Transverse colon (tissue), 4 donors: ENCODE data around the gene GALM. TPM values are rescaled to one million over a fixed set of nuclear protein-coding genes. Genes with fewer than 3 reads are reported as not detected.

Source experiments
- DNase-seq: peaks from one replicate; pipeline ENCODE4 v3.0.0-alpha.2; 2019
- H3K27ac ChIP-seq, 4 donors: fragments of 200-600 bp; sonication (generic); 2 replicates each; pipeline ENCODE4 v1.5.1; 2016 to 2018; ENCODE audit warnings: inconsistent platforms in 4 of 4
- H3K27me3 ChIP-seq: fragments of 200-600 bp; sonication (generic); 2 replicates; pipeline ENCODE4 v1.5.1; 2017; ENCODE audit warnings: inconsistent platforms
- H3K36me3 ChIP-seq, 4 donors: fragments of 200-600 bp; sonication (generic); 2 replicates each; pipeline ENCODE4 v1.5.1; 2017 to 2019; ENCODE audit warnings: inconsistent platforms in 4 of 4
- H3K4me1 ChIP-seq, 4 donors: fragments of 200-600 bp; sonication (generic); 2 replicates each; pipeline ENCODE4 v1.5.1; 2017 to 2020; ENCODE audit warnings: inconsistent platforms in 4 of 4
- H3K4me3 ChIP-seq, 4 donors: fragments of 200-600 bp; sonication (generic); 1 replicate in 1 of 4; 2 replicates in 3 of 4; pipeline versions ENCODE4 v1.5.1 to v1.6.1; 2017 to 2019; ENCODE audit warnings: inconsistent platforms in 4 of 4
- H3K9me3 ChIP-seq, 2 donors: fragments of 200-600 bp; sonication (generic); 2 replicates each; pipeline ENCODE4 v1.5.1; 2017 to 2019; ENCODE audit warnings: inconsistent platforms in 2 of 2
- EP300 ChIP-seq: sonication (generic); formaldehyde crosslinking; IDR thresholded peaks from one replicate; pipeline ENCODE4 v1.6.1; 2017; ENCODE audit warnings: antibody characterized with exemption, low read depth
- POLR2A ChIP-seq: fragments of 450-650 bp; IDR thresholded peaks from one replicate; pipeline ENCODE4 v1.6.1; 2016; ENCODE audit warnings: antibody characterized with exemption, mild to moderate bottlenecking, moderate library complexity
- POLR2AphosphoS5 ChIP-seq, 3 donors: sonication (generic); formaldehyde crosslinking; IDR thresholded peaks; one replicate each; pipeline ENCODE4 v1.6.1; 2016; ENCODE audit warnings: antibody characterized with exemption in 3 of 3
- WGBS, 2 donors: methylation state at CpG; one replicate each; pipeline ENCODE4 v1.1.5; 2018; ENCODE audit warnings: low coverage in 1 of 2; 5-methylcytosine and 5-hydroxymethylcytosine counted together
- in situ Hi-C, 4 donors: fragments of 200-750 bp; cut with MboI; loops; one replicate each; pipeline versions ENCODE4 v1.15.0 to v1.15.1; 2017; ENCODE audit warnings: low sequenced_read_pairs in 3 of 4, low pct_ligation_motif_present in 1 of 4, low pct_unique_long_range_greater_than_20kb in 1 of 4
- intact Hi-C: fragments of 100-400 bp; cut with DNase I; formaldehyde crosslinking; loops from one replicate; pipeline ENCODE4 v1.15.1; 2023; ENCODE audit warnings: low total_unique reads
- total RNA-seq, 4 donors: library from RNA; depleted of rRNA; stranded (reverse); fragments of >200 nt; gene quantifications; one replicate each; pipeline ENCODE4 v1.1.0, GENCODE V29; 2016
- TF ChIP-seq, protein P1 (sequence below), 5 experiments: fragments of 200-600 bp in 3 of 5; fragments of 450-650 bp in 2 of 5; sonication (generic) in 3 of 5; IDR thresholded peaks; 1 replicate in 2 of 5; 2 replicates in 3 of 5; pipeline ENCODE4 v1.5.1; 2016 to 2017; ENCODE audit warnings: antibody characterized with exemption in 5 of 5, inconsistent platforms in 3 of 5, mild to moderate bottlenecking in 2 of 5, moderate library complexity in 1 of 5

Gene GALM
- total RNA-seq, 4 donors from 2014 or later, result 35.5 to 80.6 (median 70.9) TPM

DNA sequence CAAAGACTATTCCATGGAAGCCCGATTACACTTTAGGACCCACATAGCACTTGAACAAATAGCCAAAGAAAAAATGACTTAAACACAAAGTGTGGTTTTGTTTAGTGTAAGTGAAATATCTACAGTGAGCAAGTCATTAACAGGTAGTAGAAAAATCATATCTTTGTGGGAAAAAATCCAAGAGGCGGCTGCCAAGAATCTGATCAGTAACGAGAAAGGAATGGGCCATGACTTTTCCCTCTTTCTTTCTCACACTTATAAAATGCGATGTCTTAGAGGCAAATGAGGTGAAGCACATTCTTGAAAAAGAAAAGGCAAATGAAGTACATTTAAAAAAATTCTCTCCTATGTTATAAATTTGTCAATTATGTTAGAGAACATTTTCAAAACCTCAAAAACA lies 99.2 kb downstream of the GALM start:
- Histone ChIP-seq H3K4me3 (no peak overlapping the region), H3K4me1 (no peaks in the 10 kb centered on the region), H3K36me3 (no peaks in the 10 kb centered on the region), H3K9me3 (no peaks in the 10 kb centered on the region), H3K27me3 (no peaks in the 10 kb centered on the region), H3K27ac (no peak overlapping the region)
- in situ Hi-C loops, result no loop called here
- TF ChIP-seq POLR2A (no peak), POLR2AphosphoS5 (IDR thresholded peaks at IDR 0.05) (no peak), EP300 (no peak)
- TF ChIP-seq, protein P1, sequence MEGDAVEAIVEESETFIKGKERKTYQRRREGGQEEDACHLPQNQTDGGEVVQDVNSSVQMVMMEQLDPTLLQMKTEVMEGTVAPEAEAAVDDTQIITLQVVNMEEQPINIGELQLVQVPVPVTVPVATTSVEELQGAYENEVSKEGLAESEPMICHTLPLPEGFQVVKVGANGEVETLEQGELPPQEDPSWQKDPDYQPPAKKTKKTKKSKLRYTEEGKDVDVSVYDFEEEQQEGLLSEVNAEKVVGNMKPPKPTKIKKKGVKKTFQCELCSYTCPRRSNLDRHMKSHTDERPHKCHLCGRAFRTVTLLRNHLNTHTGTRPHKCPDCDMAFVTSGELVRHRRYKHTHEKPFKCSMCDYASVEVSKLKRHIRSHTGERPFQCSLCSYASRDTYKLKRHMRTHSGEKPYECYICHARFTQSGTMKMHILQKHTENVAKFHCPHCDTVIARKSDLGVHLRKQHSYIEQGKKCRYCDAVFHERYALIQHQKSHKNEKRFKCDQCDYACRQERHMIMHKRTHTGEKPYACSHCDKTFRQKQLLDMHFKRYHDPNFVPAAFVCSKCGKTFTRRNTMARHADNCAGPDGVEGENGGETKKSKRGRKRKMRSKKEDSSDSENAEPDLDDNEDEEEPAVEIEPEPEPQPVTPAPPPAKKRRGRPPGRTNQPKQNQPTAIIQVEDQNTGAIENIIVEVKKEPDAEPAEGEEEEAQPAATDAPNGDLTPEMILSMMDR (IDR thresholded peaks at IDR 0.05), result no peak
- intact Hi-C loops, result no loop called here
- no peak for DNase-seq
- 80 to 81% methylated on average over 4 of the region's 4 CpGs for WGBS, 2 donors

DNA sequence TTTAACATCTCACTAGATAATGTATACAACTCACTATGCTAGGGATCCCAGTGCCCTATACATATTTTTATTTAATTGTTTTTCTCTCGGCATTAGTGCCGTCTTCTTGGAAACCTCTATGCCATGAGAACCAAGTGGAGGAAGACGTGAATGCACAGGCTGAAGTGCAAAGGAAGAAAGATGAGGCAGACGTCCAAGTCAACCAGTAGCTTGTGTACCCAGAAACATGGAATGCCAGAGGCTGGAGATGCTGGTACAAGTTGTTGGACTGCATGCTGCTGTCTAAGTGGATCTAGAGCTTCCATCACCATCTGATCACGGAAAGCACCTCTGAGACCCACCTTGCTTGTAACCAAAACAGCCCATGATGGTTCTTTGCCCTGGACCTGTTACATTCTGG lies 99.6 kb downstream of the GALM start:
- WGBS, 2 donors, result 90 to 93% methylated on average over 4 to 5 of the region's 5 CpGs
- in situ Hi-C loops, result no loop called here

DNA sequence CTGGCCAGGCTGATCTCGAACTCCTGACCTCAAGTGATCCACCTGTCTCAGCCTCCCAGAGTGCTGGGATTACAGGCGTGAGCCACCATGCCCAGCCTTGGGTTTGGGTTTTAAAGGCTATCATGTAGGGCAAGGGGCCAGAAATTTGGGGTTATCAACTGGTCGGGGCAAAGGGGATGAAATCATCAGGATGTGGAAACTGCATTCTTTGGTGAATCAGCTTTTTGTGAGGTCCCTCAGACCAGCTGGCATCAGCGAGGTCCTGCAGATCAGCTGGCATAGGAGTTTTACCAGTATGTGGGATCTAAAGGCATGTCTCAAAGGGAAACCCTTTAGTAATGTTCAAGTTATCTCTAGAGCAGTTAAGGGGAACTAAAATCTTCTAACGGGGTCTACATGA lies 105.7 kb downstream of the GALM start:
- no peak for DNase-seq
- no peak for TF ChIP-seq EP300
- TF ChIP-seq POLR2A, result no peak
- TF ChIP-seq POLR2AphosphoS5 (IDR thresholded peaks at IDR 0.05), result no peak
- TF ChIP-seq, protein P1 (IDR thresholded peaks at IDR 0.05), result no peak
- Histone ChIP-seq H3K4me3 (no peak overlapping the region), H3K36me3 (no peaks in the 10 kb centered on the region), H3K27me3 (no peaks in the 10 kb centered on the region), H3K4me1 (no peaks in the 10 kb centered on the region), H3K27ac (no peak overlapping the region), H3K9me3 (no peaks in the 10 kb centered on the region)
- in situ Hi-C loops, result no loop called here
- WGBS, 2 donors, result 72% methylated on average over 5 of the region's 5 CpGs; no CpG with 5 or more reads in 1 of the 2 donors
- intact Hi-C loops, result no loop called here

More for the DNA sequence above, 99.6 kb downstream of the GALM start:
- TF ChIP-seq, protein P1 (IDR thresholded peaks at IDR 0.05), result no peak
- TF ChIP-seq EP300 (no peak), POLR2AphosphoS5 (IDR thresholded peaks at IDR 0.05) (no peak), POLR2A (no peak)
- Histone ChIP-seq H3K36me3 (no peaks in the 10 kb centered on the region), H3K27ac (no peak overlapping the region), H3K4me1 (no peaks in the 10 kb centered on the region), H3K4me3 (no peak overlapping the region), H3K9me3 (no peaks in the 10 kb centered on the region), H3K27me3 (no peaks in the 10 kb centered on the region)
- DNase-seq, result no peak
- intact Hi-C loops, result no loop called here

DNA sequence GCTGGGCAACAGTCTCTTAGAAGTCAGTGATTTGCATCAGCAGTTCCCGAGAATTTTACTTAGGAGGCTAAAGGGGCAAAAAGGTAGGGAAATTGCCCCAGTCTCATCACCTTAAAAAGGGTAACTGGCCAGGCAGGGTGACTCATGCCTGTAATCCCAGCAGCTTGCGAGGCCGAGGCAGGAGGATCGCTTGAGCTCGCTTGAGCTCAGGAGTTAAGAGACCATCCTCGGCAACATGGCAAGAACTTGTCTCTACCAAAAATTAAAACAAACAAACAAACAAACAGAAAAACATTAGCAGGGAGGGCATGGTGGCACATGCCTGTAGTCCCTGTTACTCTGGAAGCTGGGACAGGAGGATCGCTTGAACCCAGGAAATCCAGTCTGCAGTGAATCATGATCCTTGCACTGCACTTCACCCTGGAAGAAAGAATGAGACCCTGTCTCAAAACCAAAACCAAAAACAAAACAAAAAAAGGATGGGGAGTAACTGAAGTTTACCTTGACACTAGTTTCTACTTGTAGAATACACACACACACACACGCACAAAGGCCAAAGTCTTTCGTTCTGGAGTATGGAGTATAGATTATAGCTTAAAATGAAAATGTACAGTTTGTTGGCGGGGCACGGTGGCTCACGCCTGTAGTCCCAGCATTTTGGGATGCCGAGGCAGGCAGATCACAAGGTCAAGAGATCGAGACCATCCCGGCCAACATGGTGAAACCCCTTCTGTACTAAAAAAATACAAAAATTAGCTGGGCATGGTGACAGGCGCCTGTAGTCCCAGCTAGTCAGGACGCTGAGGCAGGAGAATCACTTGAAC lies 109.4 kb downstream of the GALM start:
- DNase-seq, result no peak
- 83 to 87% methylated on average over 8 to 17 of the region's 17 CpGs for WGBS, 2 donors
- in situ Hi-C loops, result no loop called here

More for the DNA sequence above, 109.4 kb downstream of the GALM start:
- Histone ChIP-seq H3K27ac (no peak overlapping the region), H3K36me3 (no peaks in the 10 kb centered on the region), H3K4me1 (peaks cover 0 to 14% (median 7%) of the 10 kb centered on the region in 4 donors), H3K4me3 (no peak overlapping the region), H3K27me3 (no peaks in the 10 kb centered on the region), H3K9me3 (no peaks in the 10 kb centered on the region)
- intact Hi-C loops, result no loop called here
- TF ChIP-seq, protein P1 (IDR thresholded peaks at IDR 0.05), result no peak
- TF ChIP-seq EP300 (no peak), POLR2AphosphoS5 (IDR thresholded peaks at IDR 0.05) (no peak), POLR2A (no peak)
